Measurements from ENCODE around the gene BST2.

BST2 gene

GRCh38 chr19:17419621-17420474 is 14.4 kb upstream of the BST2 start, which contains the start of gene MVB12A:
TSS of gene MVB12A (plus strand) at chr19:17420047. CDS start at chr19:17420136, 89 bp downstream.
- peak; percentile 99 for DNase-seq

- no peak for DNase-seq
Observed at GRCh38 chr19:17419154-17419620, 13.8 kb upstream of the BST2 start.

GRCh38 chr19:17418710-17419109 is 13.3 kb upstream of the BST2 start:
- no peak for DNase-seq

GRCh38 chr19:17415121-17415520 is 9.7 kb upstream of the BST2 start:
- DNase-seq, result no peak

- no peak for DNase-seq
Observed at GRCh38 chr19:17414097-17414496, 8.7 kb upstream of the BST2 start.

GRCh38 chr19:17411801-17412200 is 6.4 kb upstream of the BST2 start:
- no peak for DNase-seq

GRCh38 chr19:17409990-17410389 is 4.6 kb upstream of the BST2 start:
- DNase-seq, result no peak

- no peak for DNase-seq
Observed at GRCh38 chr19:17406887-17407196, 1.4 kb upstream of the BST2 start.

- DNase-seq, result peak in 2 of 3 donors; percentile 35 to 53
Observed at GRCh38 chr19:17406046-17406886, 836 bp upstream of the BST2 start.

GRCh38 chr19:17404621-17405249 is 695 bp downstream of the BST2 start:
- peak in 2 of 3 donors; percentile 34 to 45 for DNase-seq

GRCh38 chr19:17404015-17404414 is 1.4 kb downstream of the BST2 start:
- DNase-seq, result no peak

GRCh38 chr19:17402982-17403855 is 2.2 kb downstream of the BST2 start:
- peak; percentile 45 to 80 (median 66) for DNase-seq

GRCh38 chr19:17401628-17402027 is 3.8 kb downstream of the BST2 start:
- DNase-seq, result no peak

- no peak for DNase-seq
Observed at GRCh38 chr19:17398902-17399527, 6.4 kb downstream of the BST2 start.

- peak; percentile 57 to 87 (median 80) for DNase-seq
Observed at GRCh38 chr19:17394891-17395415, 10.5 kb downstream of the BST2 start.

- no peak for DNase-seq
Observed at GRCh38 chr19:17393914-17394313, 11.5 kb downstream of the BST2 start, which contains the start of gene CCDC194. TSS of gene CCDC194 (minus strand) at chr19:17394196. CDS start at chr19:17394158, 38 bp downstream.

- no peak for DNase-seq
Observed at GRCh38 chr19:17393002-17393401, 12.4 kb downstream of the BST2 start.

- DNase-seq, result peak; percentile 44 to 56 (median 49)
Observed at GRCh38 chr19:17391371-17392151, 13.9 kb downstream of the BST2 start.

- DNase-seq, result peak; percentile 94 to 99 (median 96)
Observed at GRCh38 chr19:17390665-17391370, 14.6 kb downstream of the BST2 start.
